IMR-90 (cell line): ENCODE measurements around the gene CILP. TPM values are rescaled to one million over a fixed set of nuclear protein-coding genes. Genes with fewer than 3 reads are reported as not detected.

Experiments
- ATAC-seq: fragments of 200-7000 bp; cut with Tn5 transposase; 2 replicates; pipeline ENCODE4 v1.9.1; 2020; ENCODE audit warnings: low read depth, mild to moderate bottlenecking, moderate library complexity
- BruUV-seq: library from RNA; stranded (reverse); fragments of 400-500 nt; replicated peaks from 2 replicates; lab custom pipeline; 2021; lab: Mats Ljungman, UMichigan
- CTCF ChIA-PET: fragments of 300-600 bp; formaldehyde crosslinking; extraction: SDS; loops from one replicate; lab custom pipeline; 2021; ENCODE audit warnings: antibody characterized with exemption; lab: Yijun Ruan, JAX
- POLR2A ChIA-PET: fragments of 300-600 bp; sonication (Branson Sonifier 250); formaldehyde crosslinking; loops from one replicate; lab custom pipeline; 2022; ENCODE audit warnings: antibody characterized with exemption; ENCODE audit not compliant: unreplicated experiment; lab: Charles Lee
- DNase-seq: peaks from one replicate; pipeline ENCODE4 v3.0.0; 2013
- H2AFZ ChIP-seq: replicated peaks from 2 replicates; pipeline ENCODE3; 2013; ENCODE audit warnings: low read length, mild to moderate bottlenecking; ENCODE audit not compliant: poor library complexity
- H2AK5ac ChIP-seq: 2 replicates; pipeline ENCODE4 v1.6.1; 2013; ENCODE audit warnings: low read depth, low read length, inconsistent platforms
- H2AK9ac ChIP-seq: replicated peaks from 2 replicates; pipeline ENCODE3; 2013; ENCODE audit warnings: mild to moderate bottlenecking, low read depth, low read length, moderate library complexity; ENCODE audit not compliant: poor library complexity
- H2BK120ac ChIP-seq: 2 replicates; pipeline ENCODE4 v1.6.1; 2013; ENCODE audit warnings: low read depth, low read length, inconsistent platforms
- H2BK15ac ChIP-seq: 3 replicates; pipeline ENCODE4 v1.6.1; 2013; ENCODE audit warnings: low read depth, low read length, inconsistent platforms
- H2BK20ac ChIP-seq: 2 replicates; pipeline ENCODE4 v1.6.1; 2013; ENCODE audit warnings: low read depth, mild to moderate bottlenecking, inconsistent platforms, low read length, moderate library complexity
- H2BK5ac ChIP-seq: 2 replicates; pipeline ENCODE4 v1.6.1; 2013; ENCODE audit warnings: mild to moderate bottlenecking, low read depth, low read length, inconsistent platforms; ENCODE audit not compliant: poor library complexity, severe bottlenecking
- H3K14ac ChIP-seq: replicated peaks from 2 replicates; pipeline ENCODE4 v1.6.1; 2013; ENCODE audit warnings: low read depth, low read length, inconsistent platforms
- H3K18ac ChIP-seq: 2 replicates; pipeline ENCODE4 v1.6.1; 2013; ENCODE audit warnings: low read depth, low read length, control low read depth
- H3K23ac ChIP-seq: 2 replicates; pipeline ENCODE4 v1.6.1; 2013; ENCODE audit warnings: low read depth, low read length, inconsistent platforms
- H3K27ac ChIP-seq: 2 replicates; pipeline ENCODE4 v1.5.1; 2013; ENCODE audit warnings: mild to moderate bottlenecking, control low read depth, low read length; ENCODE audit not compliant: insufficient read depth
- H3K27me3 ChIP-seq: 2 replicates; pipeline ENCODE4 v1.6.1; 2013; ENCODE audit warnings: low read length; ENCODE audit not compliant: control insufficient read depth, insufficient read depth
- H3K36me3 ChIP-seq: 2 replicates; pipeline ENCODE4 v1.6.1; 2013; ENCODE audit warnings: low read length, mixed read lengths; ENCODE audit not compliant: control insufficient read depth, insufficient read depth
- H3K4ac ChIP-seq: 2 replicates; pipeline ENCODE4 v1.6.1; 2013; ENCODE audit warnings: low read depth, low read length, inconsistent platforms
- H3K4me1 ChIP-seq: 2 replicates; pipeline ENCODE4 v1.6.1; 2013; ENCODE audit warnings: low read length, mixed read lengths; ENCODE audit not compliant: control insufficient read depth, insufficient read depth
- H3K4me2 ChIP-seq: 2 replicates; pipeline ENCODE4 v1.6.1; 2013; ENCODE audit warnings: low read depth, mild to moderate bottlenecking, control low read depth, low read length, moderate library complexity
- H3K4me3 ChIP-seq: 2 replicates; pipeline ENCODE4 v1.5.1; 2013; ENCODE audit warnings: low read depth, mild to moderate bottlenecking, control low read depth, low read length, moderate library complexity; ENCODE audit not compliant: insufficient read depth
- H3K56ac ChIP-seq: 2 replicates; pipeline ENCODE4 v1.6.1; 2013; ENCODE audit warnings: low read length, inconsistent platforms; ENCODE audit not compliant: insufficient read depth; ENCODE audit errors: extremely low read depth
- H3K79me1 ChIP-seq, 2 experiments: 2 replicates each; pipeline ENCODE4 v1.6.1; 2013; ENCODE audit warnings: low read length in 2 of 2, inconsistent platforms in 1 of 2, low read depth in 1 of 2
- H3K9ac ChIP-seq: 2 replicates; pipeline ENCODE4 v1.6.1; 2013; ENCODE audit warnings: low read depth, low read length, control low read depth
- H3K9me1 ChIP-seq: 2 replicates; pipeline ENCODE4 v1.6.1; 2013; ENCODE audit warnings: low read length, inconsistent platforms; ENCODE audit not compliant: insufficient read depth
- H3K9me3 ChIP-seq: 2 replicates; pipeline ENCODE4 v1.6.1; 2013; ENCODE audit warnings: low read length; ENCODE audit not compliant: control insufficient read depth, insufficient read depth
- H4K20me1 ChIP-seq: 2 replicates; pipeline ENCODE4 v1.6.1; 2013; ENCODE audit warnings: low read length, inconsistent platforms; ENCODE audit not compliant: insufficient read depth
- H4K5ac ChIP-seq: 2 replicates; pipeline ENCODE4 v1.6.1; 2013; ENCODE audit warnings: mild to moderate bottlenecking, low read depth, low read length, control low read depth
- H4K8ac ChIP-seq, 2 experiments: 2 replicates each; pipeline ENCODE4 v1.6.1; 2013; ENCODE audit warnings: low read depth in 2 of 2, low read length in 2 of 2, control low read depth in 1 of 2, inconsistent platforms in 1 of 2
- H4K91ac ChIP-seq: 2 replicates; pipeline ENCODE4 v1.6.1; 2013; ENCODE audit warnings: low read depth, low read length, inconsistent platforms; ENCODE audit not compliant: insufficient read depth
- BHLHE40 ChIP-seq: fragments of 150-350 bp; IDR thresholded peaks from 2 replicates; pipeline ENCODE4 v1.6.1; 2016; ENCODE audit warnings: mild to moderate bottlenecking, low read depth, low read length
- CEBPB ChIP-seq: IDR thresholded peaks from 2 replicates; pipeline ENCODE4 v1.6.1; 2012; ENCODE audit warnings: low read depth, low read length, improper control_type of control experiment
- FOS ChIP-seq: fragments of 150-350 bp; IDR thresholded peaks from 2 replicates; pipeline ENCODE4 v1.6.1; 2016; ENCODE audit warnings: low read depth, low read length
- MAFK ChIP-seq: IDR thresholded peaks from 2 replicates; pipeline ENCODE4 v1.6.1; 2012; ENCODE audit warnings: low read depth, low read length, improper control_type of control experiment
- MXI1 ChIP-seq: IDR thresholded peaks from 2 replicates; pipeline ENCODE4 v1.6.1; 2012; ENCODE audit warnings: low read depth, mild to moderate bottlenecking, low read length, moderate library complexity, borderline replicate concordance
- POLR2A ChIP-seq: IDR thresholded peaks from 2 replicates; pipeline ENCODE4 v1.6.1; 2012; ENCODE audit warnings: mild to moderate bottlenecking, low read depth, low read length
- RAD21 ChIP-seq: IDR thresholded peaks from 2 replicates; pipeline ENCODE4 v1.6.1; 2012; ENCODE audit warnings: low read length, improper control_type of control experiment
- RCOR1 ChIP-seq: IDR thresholded peaks from 2 replicates; pipeline ENCODE4 v1.6.1; 2012; ENCODE audit warnings: mild to moderate bottlenecking, low read length, improper control_type of control experiment; ENCODE audit not compliant: insufficient replicate concordance
- RFX5 ChIP-seq: IDR thresholded peaks from 2 replicates; pipeline ENCODE4 v1.8.0; 2012; ENCODE audit warnings: low read depth, mild to moderate bottlenecking, low read length, moderate library complexity
- SMC3 ChIP-seq: fragments of 150-350 bp; IDR thresholded peaks from 2 replicates; pipeline ENCODE4 v1.6.1; 2016; ENCODE audit warnings: low read depth, mild to moderate bottlenecking, antibody characterized with exemption, low read length, moderate library complexity
- WGBS, 2 experiments: methylation state at CpG; one replicate each; pipeline versions ENCODE4 v1.1.5 to v1.1.7; 2013; ENCODE audit warnings: missing lambda C conversion rate in 2 of 2; ENCODE audit not compliant: insufficient read length in 1 of 2; ENCODE audit errors: extremely low coverage in 2 of 2; 5-methylcytosine and 5-hydroxymethylcytosine counted together
- dilution Hi-C: fragments of 300-500 bp; cut with HindIII; formaldehyde crosslinking; loops from one replicate; pipeline ENCODE4 v1.14.3; 2018; ENCODE audit warnings: low sequenced_read_pairs; ENCODE audit not compliant: unreplicated experiment
- in situ Hi-C: fragments of 300-500 bp; cut with MboI; formaldehyde crosslinking; loops from 3 replicates; pipeline ENCODE4 v1.14.3; 2019; ENCODE audit warnings: low sequenced_read_pairs, inconsistent platforms, mixed read lengths
- intact Hi-C: fragments of 100-400 bp; cut with micrococcal nuclease; formaldehyde crosslinking; loops from 2 replicates; pipeline ENCODE4 v1.10.0; 2022
- polyA plus RNA-seq, 3 experiments: library from polyadenylated mRNA; depleted of rRNA; stranded (reverse); fragments of >200 nt; gene quantifications; 2 replicates each; pipeline ENCODE4 v1.2.3, GENCODE V29; 2012; ENCODE audit warnings: low replicate concordance in 1 of 3
- total RNA-seq: library from RNA; depleted of rRNA; stranded (reverse); fragments of >200 nt; gene quantifications from 2 replicates; pipeline ENCODE4 v1.2.3, GENCODE V29; 2012
- TF ChIP-seq, protein P1 (sequence below): fragments of 150-350 bp; IDR thresholded peaks from 2 replicates; pipeline ENCODE4 v1.6.1; 2016; ENCODE audit warnings: low read depth, mild to moderate bottlenecking, low read length, moderate library complexity, borderline replicate concordance
- TF ChIP-seq, protein P2 (sequence below): fragments of 150-350 bp; IDR thresholded peaks from 2 replicates; pipeline ENCODE4 v1.6.1; 2017; ENCODE audit warnings: mild to moderate bottlenecking, antibody characterized with exemption, low read length, low read depth
- TF ChIP-seq, protein P3 (sequence below): conservative IDR thresholded peaks from 2 replicates; pipeline ENCODE4 v1.5.1; 2012; ENCODE audit warnings: mild to moderate bottlenecking, low read depth, low read length, improper control_type of control experiment

CILP gene
- total and polyA plus RNA-seq, 2 of the 4 experiments (the other 2 are of a cell fraction): under 0.01 to 0.02 TPM

DNA sequence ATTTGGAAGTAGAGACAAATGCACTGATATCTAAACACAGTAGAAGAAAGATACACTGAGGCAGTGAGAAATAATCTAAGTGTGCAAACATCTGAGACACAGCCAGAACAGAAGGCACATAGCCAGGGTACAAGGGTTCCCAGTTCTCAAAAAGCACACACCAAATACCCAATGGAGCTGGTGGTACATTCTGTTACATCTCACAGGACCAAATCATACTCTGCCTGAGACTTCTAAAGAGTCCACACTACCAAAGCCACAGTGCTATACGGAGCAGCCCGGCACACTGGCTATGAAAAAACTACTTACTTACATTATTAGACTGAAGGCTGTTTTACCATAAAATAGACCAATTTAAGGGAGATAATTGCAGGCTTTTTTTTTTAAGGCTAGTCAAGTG lies 45.4 kb downstream of the CILP start:
- TF ChIP-seq, protein P1, sequence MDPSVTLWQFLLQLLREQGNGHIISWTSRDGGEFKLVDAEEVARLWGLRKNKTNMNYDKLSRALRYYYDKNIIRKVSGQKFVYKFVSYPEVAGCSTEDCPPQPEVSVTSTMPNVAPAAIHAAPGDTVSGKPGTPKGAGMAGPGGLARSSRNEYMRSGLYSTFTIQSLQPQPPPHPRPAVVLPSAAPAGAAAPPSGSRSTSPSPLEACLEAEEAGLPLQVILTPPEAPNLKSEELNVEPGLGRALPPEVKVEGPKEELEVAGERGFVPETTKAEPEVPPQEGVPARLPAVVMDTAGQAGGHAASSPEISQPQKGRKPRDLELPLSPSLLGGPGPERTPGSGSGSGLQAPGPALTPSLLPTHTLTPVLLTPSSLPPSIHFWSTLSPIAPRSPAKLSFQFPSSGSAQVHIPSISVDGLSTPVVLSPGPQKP: no peak
- TF ChIP-seq RCOR1 (no peak), RFX5 (no peak), FOS (no peak), SMC3 (no peak), BHLHE40 (no peak), MXI1 (no peak), RAD21 (no peak), CEBPB (no peak), POLR2A (no peak), MAFK (no peak)
- TF ChIP-seq, protein P2, sequence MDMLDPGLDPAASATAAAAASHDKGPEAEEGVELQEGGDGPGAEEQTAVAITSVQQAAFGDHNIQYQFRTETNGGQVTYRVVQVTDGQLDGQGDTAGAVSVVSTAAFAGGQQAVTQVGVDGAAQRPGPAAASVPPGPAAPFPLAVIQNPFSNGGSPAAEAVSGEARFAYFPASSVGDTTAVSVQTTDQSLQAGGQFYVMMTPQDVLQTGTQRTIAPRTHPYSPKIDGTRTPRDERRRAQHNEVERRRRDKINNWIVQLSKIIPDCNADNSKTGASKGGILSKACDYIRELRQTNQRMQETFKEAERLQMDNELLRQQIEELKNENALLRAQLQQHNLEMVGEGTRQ: no peak
- TF ChIP-seq, protein P3, sequence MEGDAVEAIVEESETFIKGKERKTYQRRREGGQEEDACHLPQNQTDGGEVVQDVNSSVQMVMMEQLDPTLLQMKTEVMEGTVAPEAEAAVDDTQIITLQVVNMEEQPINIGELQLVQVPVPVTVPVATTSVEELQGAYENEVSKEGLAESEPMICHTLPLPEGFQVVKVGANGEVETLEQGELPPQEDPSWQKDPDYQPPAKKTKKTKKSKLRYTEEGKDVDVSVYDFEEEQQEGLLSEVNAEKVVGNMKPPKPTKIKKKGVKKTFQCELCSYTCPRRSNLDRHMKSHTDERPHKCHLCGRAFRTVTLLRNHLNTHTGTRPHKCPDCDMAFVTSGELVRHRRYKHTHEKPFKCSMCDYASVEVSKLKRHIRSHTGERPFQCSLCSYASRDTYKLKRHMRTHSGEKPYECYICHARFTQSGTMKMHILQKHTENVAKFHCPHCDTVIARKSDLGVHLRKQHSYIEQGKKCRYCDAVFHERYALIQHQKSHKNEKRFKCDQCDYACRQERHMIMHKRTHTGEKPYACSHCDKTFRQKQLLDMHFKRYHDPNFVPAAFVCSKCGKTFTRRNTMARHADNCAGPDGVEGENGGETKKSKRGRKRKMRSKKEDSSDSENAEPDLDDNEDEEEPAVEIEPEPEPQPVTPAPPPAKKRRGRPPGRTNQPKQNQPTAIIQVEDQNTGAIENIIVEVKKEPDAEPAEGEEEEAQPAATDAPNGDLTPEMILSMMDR: no peak
- intact Hi-C loops: loop anchor here (10.0 kb wide), 1 partner anchor 51 kb away; the partner anchor contains the start of gene UBAP1L
- Histone ChIP-seq H3K9ac (no peak overlapping the region), H2BK5ac (no peak overlapping the region), H3K4ac (no peak overlapping the region), H2BK20ac (no peak overlapping the region), H4K8ac (no peak overlapping the region), H2AK5ac (no peak overlapping the region), H2AK9ac (no peak overlapping the region), H2BK15ac (no peak overlapping the region), H3K9me1 (0 out of 2 replicates have a peak, but pooled peaks cover 3% of the 10 kb centered on the region), H3K4me2 (no peak overlapping the region), H3K18ac (no peak overlapping the region), H3K9me3 (no peaks in the 10 kb centered on the region), H3K36me3 (peaks cover 27% of the 10 kb centered on the region), H3K56ac (no peak overlapping the region), H3K14ac (no peak overlapping the region), H2AFZ (no peak overlapping the region), H3K27ac (no peak overlapping the region), H4K5ac (no peak overlapping the region), H4K20me1 (peaks cover 8% of the 10 kb centered on the region; the same call in 1 of the 2 replicates), H3K27me3 (no peaks in the 10 kb centered on the region), H2BK120ac (no peak overlapping the region), H3K23ac (no peak overlapping the region), H3K4me1 (no peaks in the 10 kb centered on the region), H3K4me3 (no peak overlapping the region), H4K91ac (no peak overlapping the region), H3K79me1 (peaks cover 8 to 32% of the 10 kb centered on the region in 2 experiments; a peak in 3 of 4 replicates)
- ChIA-PET POLR2A (no interaction called here), CTCF (interaction anchor here (0.6 to 1.2 kb wide), 2 partner anchors 14 to 1209 kb away, joined by 3 read pairs; no protein-coding TSS in a partner anchor)
- dilution Hi-C loops: no loop called here
- no CpG with 5 or more reads among the region's 2 CpGs for WGBS, 2 experiments
- ATAC-seq (no peak), DNase-seq (no peak)
- BruUV-seq: no TSS peak
- in situ Hi-C loops: no loop called here
